Activated T-cell treated with anti-CD3 and anti-CD28 coated beads, Interleukin-2, amount 50 U/mL, for 24 hours (primary cell): Measurements from ENCODE around the gene SOX12.

Experiments used
- DNase-seq: peaks from one replicate; pipeline ENCODE4 v3.0.0-alpha.2; 2020
- H3K27ac Mint-ChIP-seq: 2 replicates; pipeline ENCODE4 v1.8.0; 2020; ENCODE audit warnings: mild to moderate bottlenecking, mixed read lengths
- H3K27me3 Mint-ChIP-seq: 2 replicates; pipeline ENCODE4 v1.8.0; 2020; ENCODE audit warnings: mixed read lengths
- H3K36me3 Mint-ChIP-seq: 2 replicates; pipeline ENCODE4 v1.8.0; 2020; ENCODE audit warnings: low read depth, mixed read lengths
- H3K4me1 Mint-ChIP-seq: 2 replicates; pipeline ENCODE4 v1.8.0; 2020; ENCODE audit warnings: low read depth, mixed read lengths
- H3K4me3 Mint-ChIP-seq: 2 replicates; pipeline ENCODE4 v1.8.0; 2020; ENCODE audit warnings: mild to moderate bottlenecking, moderate library complexity, mixed read lengths
- H3K9me3 Mint-ChIP-seq: 2 replicates; pipeline ENCODE4 v1.8.0; 2020; ENCODE audit warnings: mixed read lengths

Gene SOX12

DNA sequence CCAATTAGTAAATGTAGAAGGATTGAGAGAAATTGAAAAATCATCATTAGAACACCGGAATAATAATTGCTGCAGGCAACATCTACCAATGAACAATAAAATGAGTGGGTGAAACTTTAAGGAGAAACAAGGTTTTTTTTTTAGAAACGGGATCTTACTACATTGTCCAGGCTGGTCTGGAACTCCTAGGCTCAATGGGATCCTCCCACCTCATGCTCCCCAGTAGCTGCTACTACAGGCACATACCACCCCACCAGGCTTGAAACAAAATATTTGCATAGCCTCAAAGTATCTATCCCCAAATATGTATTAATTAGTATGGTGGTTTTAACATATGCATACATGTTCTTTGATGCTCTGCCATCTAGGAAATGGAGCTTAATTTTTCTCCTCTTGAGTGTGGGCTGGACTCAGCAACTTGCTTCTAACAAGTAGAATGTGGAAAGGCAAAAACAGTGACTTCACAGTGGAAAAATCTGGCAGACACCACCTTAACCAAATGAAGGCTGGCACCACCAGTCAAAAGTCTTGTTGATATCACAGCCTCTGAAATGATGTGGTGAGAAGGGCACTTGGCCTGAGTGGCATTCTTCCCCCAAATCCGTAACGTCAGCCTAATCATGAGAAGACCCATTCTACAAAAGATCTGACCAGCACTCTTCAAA lies 33.7 kb downstream of the SOX12 start:
- no peaks in the 10 kb centered on the region for H3K27me3 Mint-ChIP-seq
- H3K27ac Mint-ChIP-seq, result no peak overlapping the region
- no peak for DNase-seq
- H3K9me3 Mint-ChIP-seq, result no peaks in the 10 kb centered on the region
- no peaks in the 10 kb centered on the region for H3K36me3 Mint-ChIP-seq
- peaks cover 13% of the 10 kb centered on the region for H3K4me1 Mint-ChIP-seq
- no peak overlapping the region for H3K4me3 Mint-ChIP-seq

DNA sequence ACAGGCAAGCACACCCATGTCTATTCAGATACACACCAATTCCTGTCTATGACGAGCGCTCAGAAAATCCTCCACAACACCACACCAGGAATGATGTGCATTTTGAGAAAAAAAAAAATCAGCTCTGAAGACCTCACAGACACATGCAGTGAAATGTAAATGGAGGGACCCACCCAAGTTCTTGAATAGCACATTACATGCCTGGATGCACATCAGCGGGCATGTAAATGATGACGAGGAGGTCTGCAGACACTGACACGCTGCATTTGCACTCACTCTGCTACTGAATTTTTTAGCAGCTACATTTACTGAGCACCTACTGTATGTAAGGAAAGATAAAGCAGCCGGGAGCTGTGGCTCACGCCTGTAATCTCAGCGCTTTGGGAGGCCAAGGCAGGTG lies 36.2 kb downstream of the SOX12 start:
- Mint-ChIP-seq H3K27me3 (no peaks in the 10 kb centered on the region), H3K4me3 (no peak overlapping the region), H3K27ac (no peak overlapping the region), H3K36me3 (no peaks in the 10 kb centered on the region), H3K9me3 (no peaks in the 10 kb centered on the region), H3K4me1 (peaks cover 29% of the 10 kb centered on the region)
- no peak for DNase-seq

DNA sequence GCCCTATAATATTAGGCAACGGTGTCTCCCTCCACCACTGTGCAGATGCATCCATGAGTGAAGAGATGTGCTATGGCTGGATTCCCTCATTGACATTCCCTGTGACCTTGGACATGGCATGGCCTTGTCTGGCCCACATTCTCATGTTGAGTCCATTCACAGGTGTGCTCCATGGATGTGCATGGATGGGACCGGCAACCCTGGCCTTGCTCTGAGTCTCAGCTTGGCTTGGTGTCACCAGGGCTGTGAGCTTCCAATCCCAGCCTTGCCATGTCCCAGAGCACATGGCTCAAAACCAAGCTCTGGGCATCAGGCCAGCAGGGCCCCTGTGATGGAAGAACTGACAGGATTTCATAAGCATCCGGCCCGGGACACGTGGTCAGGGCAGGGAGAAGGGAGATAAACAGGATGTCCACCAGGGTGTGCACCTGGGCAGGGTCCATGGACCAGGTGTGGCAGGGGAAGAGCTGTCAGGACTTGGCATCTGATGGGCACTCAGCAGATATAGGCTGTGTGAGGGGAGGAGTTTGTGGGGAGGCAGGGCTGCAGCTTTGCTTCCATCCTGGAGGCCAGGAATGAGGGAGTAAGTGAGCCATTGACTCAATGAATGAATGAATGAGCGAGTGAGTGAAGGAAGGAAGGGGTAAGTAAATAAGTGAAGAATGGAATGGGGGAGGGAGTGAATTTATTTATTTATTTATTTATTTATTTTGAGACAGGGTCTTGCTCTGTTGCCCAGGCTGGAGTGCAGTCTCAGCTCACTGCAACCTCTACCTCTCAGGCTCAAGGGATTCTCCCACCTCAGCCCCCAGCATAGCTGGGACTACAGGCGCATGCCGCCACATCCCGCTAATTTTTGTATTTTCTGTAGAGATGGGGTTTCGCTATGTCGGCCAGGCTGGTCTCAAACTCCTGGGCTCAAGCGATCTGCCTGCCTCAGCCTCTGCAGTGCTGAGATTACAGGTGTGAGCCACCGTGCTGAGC lies 37.2 kb downstream of the SOX12 start:
- no peak overlapping the region for H3K4me3 Mint-ChIP-seq
- no peaks in the 10 kb centered on the region for H3K9me3 Mint-ChIP-seq
- H3K27me3 Mint-ChIP-seq, result no peaks in the 10 kb centered on the region
- peak; percentile 53 for DNase-seq
- H3K27ac Mint-ChIP-seq, result peak overlapping the region; percentile 67
- H3K36me3 Mint-ChIP-seq, result no peaks in the 10 kb centered on the region
- peaks cover 34% of the 10 kb centered on the region for H3K4me1 Mint-ChIP-seq

DNA sequence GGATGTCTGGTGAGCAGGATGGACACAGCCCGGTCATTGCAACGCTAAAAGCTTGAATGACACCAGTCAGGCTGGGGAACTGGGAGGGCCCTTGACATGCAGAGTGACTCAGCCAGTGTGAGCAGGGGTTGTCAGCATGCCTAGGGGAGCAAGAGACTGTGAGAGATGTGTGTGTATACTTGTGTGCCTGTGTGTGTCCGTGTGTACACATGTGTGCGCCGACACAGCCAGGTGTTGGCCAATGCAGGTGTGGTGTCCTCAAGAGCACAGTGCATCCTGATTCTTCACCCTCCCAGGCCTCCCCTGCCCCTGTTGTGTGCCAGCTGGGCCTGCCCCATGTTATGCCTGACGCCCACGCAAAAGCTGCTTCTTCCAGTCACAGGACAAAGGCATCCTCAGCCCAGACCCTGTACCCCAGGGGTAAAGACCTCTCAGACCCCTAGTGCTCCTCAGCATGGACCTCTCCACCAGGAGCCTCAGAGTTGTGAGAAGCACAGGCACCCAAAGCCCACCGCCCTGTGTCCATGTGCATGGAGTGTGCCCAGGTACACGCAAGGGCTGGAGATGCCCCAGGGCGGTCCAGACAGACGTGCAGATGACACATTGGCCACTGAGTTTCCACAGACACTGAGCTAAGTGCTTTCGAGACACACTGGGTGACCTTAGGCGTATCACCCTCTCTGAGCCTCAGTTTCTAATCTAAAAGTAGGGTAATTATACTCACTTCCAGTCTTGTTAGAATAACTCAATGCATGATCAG lies 38.1 kb downstream of the SOX12 start:
- Mint-ChIP-seq H3K27ac (peak overlapping the region; percentile 2), H3K9me3 (no peaks in the 10 kb centered on the region)
- no peak for DNase-seq

DNA sequence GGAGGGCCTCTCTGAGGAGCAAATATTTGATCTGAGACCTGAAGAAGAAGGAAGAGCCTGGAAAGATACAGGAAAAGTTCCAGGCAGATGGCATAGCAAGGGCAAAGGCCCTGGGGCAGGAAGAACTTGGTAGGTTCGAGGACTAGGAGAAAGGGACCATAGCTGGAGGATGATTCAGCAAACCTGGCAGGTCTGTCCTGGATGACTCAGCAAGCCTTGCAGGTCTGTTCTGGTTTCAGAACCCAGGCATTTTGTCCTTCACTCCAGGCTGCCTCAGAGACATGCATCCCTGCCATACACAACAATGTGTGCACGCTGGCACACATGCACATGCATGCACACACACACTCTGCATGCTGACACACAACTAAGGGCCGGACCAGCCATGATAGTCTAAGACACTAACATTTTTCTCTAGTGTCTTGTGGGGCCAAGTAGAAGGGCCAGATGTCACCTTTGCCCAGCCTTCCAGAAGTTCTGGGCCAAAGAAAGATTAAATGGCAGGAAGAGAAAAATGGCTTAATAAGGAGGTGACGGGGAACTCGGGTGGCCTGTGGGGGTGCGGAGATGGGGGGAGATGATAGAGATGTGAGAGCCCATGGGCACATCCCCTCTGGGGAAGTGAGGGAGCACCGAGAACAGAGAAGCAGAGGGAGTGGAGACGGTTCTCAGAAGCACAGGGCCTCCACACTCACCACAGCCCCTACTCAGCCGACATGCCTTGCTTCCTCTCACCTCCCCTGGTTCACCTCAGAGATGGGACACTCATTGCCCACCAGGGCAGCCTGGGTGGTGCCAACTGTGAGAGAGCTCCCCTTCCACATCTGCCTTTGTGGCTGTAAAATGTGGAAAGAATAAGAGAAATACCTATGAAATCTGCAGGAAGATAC lies 39.8 kb downstream of the SOX12 start:
- DNase-seq, result no peak

More for the DNA sequence above, 38.1 kb downstream of the SOX12 start:
- no peaks in the 10 kb centered on the region for H3K27me3 Mint-ChIP-seq
- no peaks in the 10 kb centered on the region for H3K36me3 Mint-ChIP-seq
- H3K4me3 Mint-ChIP-seq, result no peak overlapping the region
- H3K4me1 Mint-ChIP-seq, result peaks cover 34% of the 10 kb centered on the region

DNA sequence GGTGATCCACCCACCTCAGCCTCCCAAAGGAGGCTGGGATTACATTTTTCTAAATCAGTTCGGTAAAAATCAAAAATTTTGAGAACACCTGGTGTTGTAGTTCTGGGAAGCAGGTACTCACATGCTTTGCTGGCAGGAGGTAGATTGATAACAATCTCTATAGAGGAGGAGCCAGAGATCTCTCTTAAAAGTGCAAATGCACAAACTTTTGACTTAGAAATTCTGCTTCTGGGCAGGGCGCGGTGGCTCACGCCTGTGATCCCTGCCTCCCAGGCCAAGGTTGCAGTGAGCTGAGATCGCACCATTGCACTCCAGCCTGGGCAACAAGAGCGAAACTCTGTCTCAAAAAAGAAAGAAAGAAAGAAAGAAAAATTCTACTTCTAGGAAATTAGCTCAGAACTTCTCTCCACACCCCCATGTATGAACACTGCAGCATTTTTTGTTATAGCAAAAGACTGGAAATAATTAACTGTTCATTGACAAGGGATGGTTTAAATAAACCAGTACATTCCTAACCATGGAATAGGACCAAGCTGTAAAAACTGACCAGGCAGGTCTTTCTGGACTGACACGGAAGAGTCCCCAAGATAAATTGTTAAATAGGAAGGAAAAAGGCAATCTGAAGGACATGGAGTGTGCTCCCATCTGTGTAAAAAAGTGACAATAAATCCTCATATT lies 40.8 kb downstream of the SOX12 start:
- DNase-seq, result no peak
- Mint-ChIP-seq H3K9me3 (no peaks in the 10 kb centered on the region), H3K4me3 (no peak overlapping the region), H3K4me1 (peaks cover 34% of the 10 kb centered on the region), H3K36me3 (no peaks in the 10 kb centered on the region), H3K27me3 (no peaks in the 10 kb centered on the region), H3K27ac (no peak overlapping the region)

More for the DNA sequence above, 39.8 kb downstream of the SOX12 start:
- Mint-ChIP-seq H3K4me1 (peaks cover 34% of the 10 kb centered on the region), H3K9me3 (no peaks in the 10 kb centered on the region), H3K27me3 (no peaks in the 10 kb centered on the region), H3K27ac (peak overlapping the region; percentile 34), H3K36me3 (no peaks in the 10 kb centered on the region), H3K4me3 (no peak overlapping the region)

DNA sequence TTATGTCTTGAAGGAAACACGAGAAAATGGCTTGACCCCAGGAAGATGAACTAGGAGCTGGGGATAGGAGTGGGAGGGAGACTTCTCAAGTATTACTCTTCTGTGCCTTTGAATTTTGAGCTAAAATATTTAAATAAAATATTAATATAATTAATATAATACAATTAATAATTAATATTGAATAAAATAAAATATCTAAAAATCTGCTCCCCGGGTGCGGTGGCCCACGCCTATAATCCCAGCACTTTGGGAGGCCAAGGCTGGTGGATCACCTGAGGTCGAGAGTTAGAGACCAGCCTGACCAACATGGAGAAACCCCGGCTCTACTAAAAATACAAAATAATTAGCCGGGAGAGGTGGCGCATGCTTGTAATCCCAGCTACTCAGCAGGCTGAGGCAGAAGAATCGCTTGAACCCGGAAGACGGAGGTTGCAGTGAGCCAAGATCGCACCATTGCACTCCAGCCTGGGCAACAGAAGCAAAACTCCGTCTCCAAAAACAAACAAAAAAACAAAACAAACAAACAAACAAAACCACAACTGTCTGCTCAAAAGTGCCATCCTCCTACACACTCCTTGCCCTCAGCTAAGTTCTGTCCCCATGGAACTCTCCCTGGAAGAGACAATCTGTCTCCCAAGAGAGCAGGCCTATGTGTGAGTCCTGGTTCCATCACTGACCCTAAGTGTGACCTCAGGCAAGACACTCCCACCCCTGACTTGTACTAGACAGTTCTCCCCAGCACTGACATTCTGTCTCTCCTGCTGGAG lies 41.5 kb downstream of the SOX12 start:
- Mint-ChIP-seq H3K4me1 (peaks cover 36% of the 10 kb centered on the region), H3K4me3 (no peak overlapping the region), H3K9me3 (no peaks in the 10 kb centered on the region), H3K27ac (no peak overlapping the region), H3K36me3 (no peaks in the 10 kb centered on the region), H3K27me3 (no peaks in the 10 kb centered on the region)
- DNase-seq, result no peak

DNA sequence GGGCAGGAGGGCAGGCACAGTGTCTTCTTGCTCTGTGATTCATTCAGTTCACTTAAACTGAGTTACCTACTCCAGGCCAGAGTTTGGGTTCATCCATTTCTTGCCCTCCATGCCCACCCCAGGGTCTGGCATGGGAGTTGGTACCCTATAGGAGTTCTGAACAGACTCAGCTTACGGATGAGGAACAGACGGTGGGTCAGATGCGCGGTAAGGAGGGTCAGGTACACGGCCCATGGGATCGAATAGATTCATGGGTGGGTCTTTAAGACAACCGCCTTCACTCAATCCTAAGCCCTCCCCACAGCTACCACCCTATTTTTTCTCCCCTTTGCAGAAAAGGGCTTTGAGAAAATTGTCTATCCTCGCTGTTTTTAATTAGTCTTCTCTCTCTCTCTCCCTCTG lies 42.1 kb downstream of the SOX12 start:
- DNase-seq, result no peak
- Mint-ChIP-seq H3K36me3 (no peaks in the 10 kb centered on the region), H3K27ac (no peak overlapping the region), H3K4me3 (no peak overlapping the region), H3K9me3 (no peaks in the 10 kb centered on the region), H3K27me3 (no peaks in the 10 kb centered on the region), H3K4me1 (peaks cover 38% of the 10 kb centered on the region)

DNA sequence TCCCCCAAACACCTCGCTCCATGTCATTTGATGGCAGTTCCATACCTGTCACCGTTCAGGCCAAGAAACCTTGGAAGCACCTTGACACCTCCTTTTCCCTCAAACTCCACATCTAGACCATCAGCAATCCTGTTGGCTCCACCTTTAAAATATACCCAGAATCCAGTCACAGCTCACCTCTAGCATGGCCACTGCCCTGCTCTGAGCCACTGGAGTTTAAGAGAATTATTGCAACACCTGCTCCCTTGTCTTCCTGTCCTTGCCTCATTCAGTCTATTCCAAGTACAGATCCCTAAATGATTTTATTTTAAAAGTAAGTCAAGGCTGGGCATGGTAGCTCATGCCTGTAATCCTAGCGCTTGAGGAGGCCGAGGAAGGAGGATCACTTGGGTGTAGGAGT lies 43.6 kb downstream of the SOX12 start:
- Mint-ChIP-seq H3K4me3 (no peak overlapping the region), H3K27me3 (no peaks in the 10 kb centered on the region), H3K27ac (no peak overlapping the region), H3K36me3 (no peaks in the 10 kb centered on the region), H3K4me1 (peaks cover 45% of the 10 kb centered on the region), H3K9me3 (no peaks in the 10 kb centered on the region)
- no peak for DNase-seq

DNA sequence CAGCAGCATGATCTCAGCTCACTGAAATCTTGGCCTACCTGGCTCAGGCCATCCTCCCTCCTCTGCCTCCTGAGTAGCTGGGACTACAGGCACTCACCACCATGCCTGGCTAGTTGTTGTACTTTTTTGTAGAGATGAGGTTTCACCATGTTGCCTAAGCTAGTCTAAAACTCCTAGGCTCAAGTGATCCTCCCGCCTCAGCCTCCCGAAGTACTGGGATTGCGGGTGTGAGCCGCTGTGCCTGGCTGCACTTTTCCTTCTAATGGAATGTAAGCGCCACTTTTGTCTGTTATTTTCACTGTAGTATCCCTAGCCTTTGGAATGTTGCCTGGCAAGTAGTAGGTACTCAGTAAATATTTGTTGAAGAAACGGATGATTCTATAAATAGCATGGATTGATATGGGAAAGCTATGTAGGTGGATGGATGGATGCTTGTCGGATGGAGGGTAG lies 44.8 kb downstream of the SOX12 start:
- H3K36me3 Mint-ChIP-seq, result no peaks in the 10 kb centered on the region
- peaks cover 36% of the 10 kb centered on the region for H3K4me1 Mint-ChIP-seq
- H3K27ac Mint-ChIP-seq, result no peak overlapping the region
- no peak overlapping the region for H3K4me3 Mint-ChIP-seq
- no peaks in the 10 kb centered on the region for H3K27me3 Mint-ChIP-seq
- no peaks in the 10 kb centered on the region for H3K9me3 Mint-ChIP-seq
- DNase-seq, result no peak

DNA sequence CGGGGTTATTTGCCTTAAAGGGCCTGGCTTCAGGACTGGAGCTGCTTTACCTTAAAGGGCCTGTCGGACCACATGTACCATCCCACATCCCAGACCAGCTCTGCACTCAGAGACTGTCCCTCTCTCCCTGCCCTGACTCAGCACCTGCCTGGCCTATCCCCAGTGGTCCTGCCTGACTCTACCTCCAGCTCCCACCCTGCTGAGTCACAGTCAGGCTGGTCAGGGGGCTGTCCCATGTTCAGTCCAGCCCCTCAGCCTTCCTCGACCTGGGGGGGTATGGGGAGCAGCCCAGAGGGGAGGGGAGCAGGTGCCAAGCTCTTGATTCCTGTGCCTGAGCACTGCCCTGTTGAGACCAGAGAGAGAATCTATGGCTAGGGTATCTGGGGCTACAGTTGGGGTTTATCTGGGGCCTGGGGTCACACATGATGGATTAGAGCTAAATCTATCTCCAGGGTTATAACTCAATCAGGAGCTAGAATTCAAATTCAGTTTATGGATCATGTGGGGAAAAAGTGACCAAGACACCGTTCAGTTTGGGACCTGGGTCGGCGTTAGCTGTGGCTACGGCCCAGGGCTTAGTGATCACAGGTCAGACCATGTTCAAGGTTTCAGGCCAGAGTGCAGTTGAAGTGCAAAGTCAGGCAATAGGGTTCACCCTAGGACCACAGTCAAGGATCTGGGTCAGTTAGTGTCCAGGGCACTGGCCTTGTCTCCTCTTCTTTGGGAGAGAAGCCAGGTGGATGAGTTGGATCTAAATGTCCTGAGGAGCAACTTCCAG lies 45.8 kb downstream of the SOX12 start:
- H3K36me3 Mint-ChIP-seq, result no peaks in the 10 kb centered on the region
- no peaks in the 10 kb centered on the region for H3K9me3 Mint-ChIP-seq
- no peaks in the 10 kb centered on the region for H3K27me3 Mint-ChIP-seq
- H3K27ac Mint-ChIP-seq, result no peak overlapping the region
- no peak overlapping the region for H3K4me3 Mint-ChIP-seq
- DNase-seq, result no peak
- peaks cover 28% of the 10 kb centered on the region for H3K4me1 Mint-ChIP-seq

DNA sequence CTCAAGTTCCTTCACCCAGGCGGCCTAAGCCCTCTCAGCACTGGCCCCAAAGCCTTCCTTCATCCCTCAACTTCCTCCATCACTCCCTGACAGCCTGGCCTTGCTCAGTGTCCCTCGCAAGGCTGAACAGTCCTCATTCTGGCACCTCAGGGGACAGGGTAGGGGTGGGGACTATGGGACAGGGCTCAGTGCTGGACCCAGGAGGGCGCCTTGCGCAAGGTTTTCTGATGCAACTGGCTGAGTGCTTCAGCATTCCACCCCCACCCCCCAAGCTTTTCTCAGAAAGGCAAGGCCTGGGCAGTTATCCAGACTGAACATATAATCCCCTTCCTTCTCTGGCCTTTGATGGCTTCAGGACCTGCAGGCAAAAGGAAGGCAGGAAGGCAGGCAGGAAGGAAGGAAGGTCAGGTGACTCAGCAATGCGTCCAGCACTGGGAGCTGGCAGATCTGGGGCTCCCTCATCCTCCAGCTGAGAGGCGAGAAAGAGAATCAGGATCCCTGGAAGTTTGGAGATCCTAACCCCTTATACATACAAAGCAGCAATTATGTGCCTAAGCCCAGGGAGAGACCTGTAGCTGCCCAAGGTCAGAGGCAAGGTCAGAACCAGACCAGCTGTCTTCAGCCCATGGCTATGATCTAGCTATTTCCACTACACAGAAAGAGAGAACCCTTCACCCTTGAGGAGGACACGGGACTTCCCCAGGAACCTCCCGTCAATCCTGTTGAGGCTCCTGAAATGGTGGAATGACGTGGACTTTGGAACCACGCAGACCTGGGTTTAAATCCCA lies 46.6 kb downstream of the SOX12 start:
- Mint-ChIP-seq H3K27me3 (no peaks in the 10 kb centered on the region), H3K4me1 (peaks cover 24% of the 10 kb centered on the region), H3K36me3 (no peaks in the 10 kb centered on the region), H3K4me3 (no peak overlapping the region), H3K27ac (peak overlapping the region; percentile 18), H3K9me3 (no peaks in the 10 kb centered on the region)
- DNase-seq, result no peak
